Tongue (tissue), 2 donors: ENCODE results near the gene PAX7. TPM values are rescaled to one million over a fixed set of nuclear protein-coding genes. Genes with fewer than 3 reads are reported as not detected.
"Not testable (repeated sequence)": the region's sequence is repeated elsewhere in the genome, so short reads cannot be mapped to it uniquely, and the experiment has no call there.

Experiments
- DNase-seq: peaks from one replicate; pipeline ENCODE4 v3.0.0-alpha.2; 2015
- total RNA-seq: library from RNA; depleted of rRNA; stranded (reverse); fragments of >200 nt; gene quantifications from one replicate; pipeline ENCODE4 v1.2.3, GENCODE V29; 2014

Gene PAX7
- 41.9 TPM for total RNA-seq

DNA sequence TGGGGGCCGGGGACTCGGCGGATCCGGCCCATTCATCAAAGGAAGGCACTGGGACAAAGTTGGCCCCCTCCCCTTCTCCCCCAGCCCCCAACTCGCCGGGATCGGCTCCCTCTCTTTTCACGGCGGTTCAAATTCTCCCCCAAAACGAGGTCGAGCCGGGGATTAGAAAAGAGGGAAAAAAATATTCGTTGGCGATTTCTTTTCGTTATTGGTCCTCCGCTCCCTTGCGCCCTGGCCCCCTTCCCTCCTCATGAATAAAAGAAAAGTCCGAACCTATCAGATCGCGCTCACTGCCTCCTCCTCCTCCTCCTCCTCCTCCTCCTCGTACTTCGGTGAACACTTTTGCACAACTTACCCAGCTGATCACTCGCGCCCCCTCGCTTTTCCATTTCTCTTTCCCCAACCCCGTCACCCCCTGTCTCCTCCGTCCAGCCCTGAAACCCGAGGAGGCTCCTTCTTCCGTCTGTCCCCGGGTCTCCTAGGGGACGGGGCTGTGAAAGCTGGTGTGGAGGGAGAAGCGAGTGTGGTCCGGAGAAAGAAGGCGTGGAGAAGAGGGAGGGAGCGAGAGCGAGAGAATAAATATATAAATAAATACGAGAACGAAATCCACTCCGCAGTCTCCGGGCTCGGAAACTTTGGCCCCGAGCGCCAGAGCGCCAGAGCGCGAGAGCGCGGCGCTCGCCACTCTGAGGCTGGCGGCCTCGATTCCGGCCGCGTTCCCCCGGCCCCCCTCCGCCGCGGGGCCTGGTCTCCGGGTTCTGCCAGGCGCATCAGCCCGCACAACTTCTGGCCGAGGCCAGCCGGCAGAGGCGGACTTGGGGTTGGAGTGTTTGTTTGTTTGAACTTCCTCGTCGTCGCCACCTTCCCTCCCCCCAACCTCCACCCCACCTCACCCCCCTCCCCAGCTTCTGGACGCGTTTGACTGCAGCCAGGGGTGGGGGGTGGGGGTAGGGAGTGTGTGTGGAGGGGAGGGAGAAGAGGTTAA, at the start of gene PAX7:
TSS of gene PAX7 (plus strand) at position 336 of the 985 bp plus-strand sequence. CDS start 758 bp downstream, outside the sequence.
- DNase-seq = peak; percentile 82

GRCh38 chr1:18581420-18581880, 49.2 kb upstream of the PAX7 start:
- peak; percentile 38 for DNase-seq

DNA sequence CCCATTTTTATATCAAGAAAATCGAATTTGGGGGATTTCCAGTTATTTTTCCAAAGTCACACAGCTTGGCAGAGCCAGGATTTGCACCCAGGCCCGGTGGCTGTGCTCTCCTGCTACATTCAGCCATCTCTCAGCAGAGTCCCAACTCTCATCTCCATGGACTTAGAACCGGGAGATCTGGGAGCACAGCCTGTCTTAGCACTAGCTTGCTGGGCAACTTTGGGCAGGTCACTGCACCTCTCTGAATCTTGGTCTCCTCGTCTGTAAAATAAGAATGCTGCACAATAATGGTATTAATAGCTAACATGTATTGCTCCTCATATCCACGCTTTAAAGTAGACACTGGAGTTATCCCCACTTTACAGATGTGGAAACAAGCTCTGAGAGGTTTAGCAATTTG, 47.8 kb upstream of the PAX7 start:
- no peak for DNase-seq

GRCh38 chr1:18583326-18583941, 47.2 kb upstream of the PAX7 start:
- DNase-seq = peak; percentile 24

GRCh38 chr1:18586016-18586415, 44.6 kb upstream of the PAX7 start:
- DNase-seq = not testable (repeated sequence)

GRCh38 chr1:18588093-18588492, 42.6 kb upstream of the PAX7 start:
- DNase-seq = no peak

GRCh38 chr1:18592368-18592767, 38.3 kb upstream of the PAX7 start:
- DNase-seq = no peak

GRCh38 chr1:18597160-18598042, 33.2 kb upstream of the PAX7 start:
- DNase-seq = peak; percentile 74

GRCh38 chr1:18599086-18599485, 31.6 kb upstream of the PAX7 start:
- peak; percentile 70 for DNase-seq

DNA sequence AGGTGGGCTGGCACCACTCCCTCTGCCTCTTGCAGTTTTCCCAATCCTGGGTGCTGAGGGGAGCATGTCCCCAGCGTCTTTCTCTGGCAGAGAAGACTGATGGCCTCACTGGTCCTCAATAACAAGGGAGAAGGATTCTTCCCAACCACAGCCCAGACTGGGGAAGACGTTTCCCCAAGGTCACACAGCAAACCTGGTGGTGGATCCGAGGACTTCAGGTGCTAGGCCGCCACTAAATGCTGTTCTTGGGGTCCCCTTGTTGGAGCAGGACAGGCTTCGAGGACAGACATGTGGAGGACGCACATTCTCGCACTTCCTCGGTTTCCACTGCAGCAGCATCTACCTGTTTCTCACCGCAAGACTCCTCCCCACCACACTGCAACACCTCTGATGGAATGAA, 30.9 kb upstream of the PAX7 start:
- no peak for DNase-seq

DNA sequence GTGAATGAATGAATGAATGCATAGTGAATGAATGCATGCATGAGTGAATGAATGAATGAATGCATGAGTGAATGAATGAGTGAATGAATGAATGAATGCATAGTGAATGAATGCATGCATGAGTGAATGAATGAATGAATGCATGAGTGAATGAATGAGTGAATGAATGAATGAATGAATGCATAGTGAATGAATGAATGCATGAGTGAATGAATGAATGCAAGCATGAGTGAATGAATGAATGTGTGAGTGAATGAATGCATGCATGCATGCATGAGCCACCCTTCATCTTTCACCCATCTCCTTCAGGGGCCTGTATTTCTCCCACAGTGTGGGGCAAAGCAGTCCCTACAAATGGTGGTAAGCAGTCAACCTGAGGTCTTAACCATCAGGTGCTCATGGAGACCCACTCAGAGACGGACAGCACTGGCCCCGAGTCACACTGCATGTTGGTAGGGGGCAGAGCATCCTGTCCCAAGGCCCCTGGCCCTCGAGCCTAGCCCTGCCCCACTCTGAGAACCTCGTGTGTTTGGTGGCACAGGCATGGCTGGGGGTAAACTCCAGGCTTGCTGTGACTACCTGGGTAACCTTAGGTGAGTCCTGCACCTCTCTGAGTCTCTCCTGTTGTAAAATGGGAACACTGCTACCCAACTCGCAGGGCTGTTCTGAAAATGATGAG, 28.0 kb upstream of the PAX7 start:
- DNase-seq = no peak

GRCh38 chr1:18603212-18603852, 27.3 kb upstream of the PAX7 start:
- no peak for DNase-seq

- peak; percentile 38 for DNase-seq
These were observed 24.0 kb upstream of the PAX7 start for GRCh38 chr1:18606443-18607288.

DNA sequence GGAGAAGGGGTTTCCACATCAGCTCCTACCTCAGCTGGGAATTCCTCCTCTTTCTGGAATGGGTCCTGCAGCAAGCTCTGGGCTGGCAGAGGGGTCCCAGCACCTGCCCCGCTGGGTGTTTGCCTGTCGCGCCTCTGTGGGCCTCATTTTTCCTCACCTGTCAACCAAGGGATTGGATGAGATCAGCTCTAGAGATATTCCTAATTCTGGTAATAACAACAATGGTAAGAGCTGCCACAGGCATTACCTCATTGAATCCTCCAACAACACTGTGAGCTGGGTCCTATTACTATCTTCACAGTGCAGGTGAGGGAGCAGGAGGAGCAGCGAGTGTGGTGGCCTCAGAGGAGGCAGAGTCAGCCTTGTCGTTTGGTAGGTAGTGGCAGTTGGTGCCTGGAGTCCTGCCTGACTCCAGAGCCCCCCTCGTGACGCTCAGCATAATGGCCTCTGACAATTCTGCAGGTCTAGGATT, 23.3 kb upstream of the PAX7 start:
- DNase-seq = no peak

DNA sequence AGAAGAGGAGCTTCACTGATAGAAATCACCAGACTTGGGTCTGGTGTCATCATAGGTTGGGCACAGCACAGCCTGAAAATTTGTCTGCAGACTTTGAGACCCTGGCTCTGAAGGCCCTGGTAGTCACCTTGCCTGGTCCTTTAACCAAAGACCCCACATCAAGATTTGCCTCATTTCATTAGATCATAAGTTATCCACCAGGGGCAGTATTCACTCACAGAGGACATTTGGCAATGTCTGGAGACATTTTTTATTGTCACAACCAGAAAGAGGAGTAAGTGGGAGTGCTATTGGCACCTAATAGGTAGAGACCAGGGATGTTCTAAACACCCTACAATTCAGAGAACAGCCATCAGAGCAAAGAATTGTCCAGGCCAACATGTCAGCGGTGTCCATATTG, 22.1 kb upstream of the PAX7 start:
- DNase-seq = no peak

GRCh38 chr1:18611311-18611710, 19.3 kb upstream of the PAX7 start:
- DNase-seq = no peak

- no peak for DNase-seq
These were observed 18.6 kb upstream of the PAX7 start for GRCh38 chr1:18612073-18612472.

- peak; percentile 80 for DNase-seq
These were observed 16.4 kb upstream of the PAX7 start for GRCh38 chr1:18614069-18614735.
